Measurements from ENCODE around the gene KCNQ1.

DNA sequence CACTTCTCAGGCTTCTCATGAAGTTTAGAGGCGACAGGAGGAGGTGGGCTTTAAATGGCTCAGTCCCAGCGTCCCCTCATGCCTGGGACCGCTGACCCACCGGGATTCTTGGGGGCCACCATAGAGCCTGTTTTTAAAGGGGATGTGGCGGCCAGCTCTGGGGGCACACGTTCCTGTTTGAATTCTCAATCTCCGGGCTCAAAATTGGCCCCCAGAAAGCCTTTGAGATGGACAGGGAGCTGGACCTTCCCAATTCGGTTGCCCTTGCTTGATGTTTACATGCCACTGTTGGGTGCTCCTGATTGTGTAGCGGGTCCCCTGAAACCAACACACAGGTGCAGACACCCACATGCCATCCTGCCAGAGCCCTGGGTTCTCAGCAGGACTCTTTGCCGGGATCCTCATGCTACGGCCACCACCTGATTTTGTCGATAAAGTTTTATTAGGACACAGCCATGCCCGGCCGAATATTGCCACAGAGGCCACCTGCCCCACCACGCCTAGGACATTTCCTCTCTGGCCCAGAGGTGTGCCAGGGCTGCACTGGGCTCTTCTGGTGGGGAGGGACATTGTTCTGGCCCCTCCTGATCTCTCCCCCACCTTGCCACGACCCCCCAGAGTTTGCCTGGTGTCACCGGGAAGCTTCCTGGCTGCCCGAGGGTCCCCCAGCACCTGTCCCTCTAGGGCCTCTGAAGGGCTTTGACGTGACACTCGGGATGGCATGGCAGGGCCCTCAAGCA, 71.6 kb downstream of the KCNQ1 start:
- no peak for TF ChIP-seq ZFP3 (CRISPR knock-in tag; IDR thresholded peaks at IDR 0.05)
- no peak for TF ChIP-seq ZNF565 (CRISPR knock-in tag; conservative IDR thresholded peaks at IDR 0.05; ENCODE audit: low read depth)
- TF ChIP-seq CSDC2 (CRISPR knock-in tag; IDR thresholded peaks at IDR 0.05), result no peak
- no peak for TF ChIP-seq GLIS3 (CRISPR knock-in tag; IDR thresholded peaks at IDR 0.05)

All from SK-N-SH treated with all-trans-retinoic acid at 6 μM for 48 hours (cell line).